GM13976 (cell line): ENCODE results near the gene CSNK1G2.

Experiments used
- DNase-seq: peaks from one replicate; pipeline ENCODE4 v3.0.0; 2012; ENCODE audit warnings: low spot score
- in situ Hi-C: fragments of 300-500 bp; cut with MboI; formaldehyde crosslinking; loops from one replicate; pipeline ENCODE4 v1.12.0; 2022; ENCODE audit warnings: low sequenced_read_pairs, mixed read lengths, inconsistent platforms; ENCODE audit not compliant: unreplicated experiment
- TF ChIP-seq, protein P1 (sequence below): IDR thresholded peaks from 2 replicates; pipeline ENCODE4 v1.5.1; 2012; ENCODE audit warnings: borderline replicate concordance, mild to moderate bottlenecking; ENCODE audit not compliant: insufficient read depth; ENCODE audit errors: extremely low read depth, missing control alignments, control extremely low read depth

The CSNK1G2 gene

DNA sequence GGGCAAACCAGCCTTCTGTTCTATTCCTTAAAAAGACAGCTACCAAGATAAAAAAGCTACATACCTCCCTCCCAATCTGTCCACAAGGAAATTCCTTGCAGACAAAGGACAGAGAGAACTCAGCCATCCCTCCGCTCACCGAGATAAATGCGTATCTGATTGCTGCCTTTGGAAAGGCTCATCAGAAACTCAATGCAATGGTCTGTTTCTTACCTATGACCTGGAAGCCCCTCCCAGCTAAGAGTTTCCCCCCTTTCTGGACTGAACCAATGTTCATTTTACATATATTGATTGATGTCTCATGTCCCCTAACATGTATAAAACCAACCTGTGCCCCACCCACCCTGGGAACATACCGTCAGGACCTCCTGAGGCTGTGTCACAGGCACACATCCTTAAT, 62.9 kb downstream of the CSNK1G2 start:
- TF ChIP-seq, protein P1, sequence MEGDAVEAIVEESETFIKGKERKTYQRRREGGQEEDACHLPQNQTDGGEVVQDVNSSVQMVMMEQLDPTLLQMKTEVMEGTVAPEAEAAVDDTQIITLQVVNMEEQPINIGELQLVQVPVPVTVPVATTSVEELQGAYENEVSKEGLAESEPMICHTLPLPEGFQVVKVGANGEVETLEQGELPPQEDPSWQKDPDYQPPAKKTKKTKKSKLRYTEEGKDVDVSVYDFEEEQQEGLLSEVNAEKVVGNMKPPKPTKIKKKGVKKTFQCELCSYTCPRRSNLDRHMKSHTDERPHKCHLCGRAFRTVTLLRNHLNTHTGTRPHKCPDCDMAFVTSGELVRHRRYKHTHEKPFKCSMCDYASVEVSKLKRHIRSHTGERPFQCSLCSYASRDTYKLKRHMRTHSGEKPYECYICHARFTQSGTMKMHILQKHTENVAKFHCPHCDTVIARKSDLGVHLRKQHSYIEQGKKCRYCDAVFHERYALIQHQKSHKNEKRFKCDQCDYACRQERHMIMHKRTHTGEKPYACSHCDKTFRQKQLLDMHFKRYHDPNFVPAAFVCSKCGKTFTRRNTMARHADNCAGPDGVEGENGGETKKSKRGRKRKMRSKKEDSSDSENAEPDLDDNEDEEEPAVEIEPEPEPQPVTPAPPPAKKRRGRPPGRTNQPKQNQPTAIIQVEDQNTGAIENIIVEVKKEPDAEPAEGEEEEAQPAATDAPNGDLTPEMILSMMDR: no peak
- no peak for DNase-seq
- in situ Hi-C loops: no loop called here

DNA sequence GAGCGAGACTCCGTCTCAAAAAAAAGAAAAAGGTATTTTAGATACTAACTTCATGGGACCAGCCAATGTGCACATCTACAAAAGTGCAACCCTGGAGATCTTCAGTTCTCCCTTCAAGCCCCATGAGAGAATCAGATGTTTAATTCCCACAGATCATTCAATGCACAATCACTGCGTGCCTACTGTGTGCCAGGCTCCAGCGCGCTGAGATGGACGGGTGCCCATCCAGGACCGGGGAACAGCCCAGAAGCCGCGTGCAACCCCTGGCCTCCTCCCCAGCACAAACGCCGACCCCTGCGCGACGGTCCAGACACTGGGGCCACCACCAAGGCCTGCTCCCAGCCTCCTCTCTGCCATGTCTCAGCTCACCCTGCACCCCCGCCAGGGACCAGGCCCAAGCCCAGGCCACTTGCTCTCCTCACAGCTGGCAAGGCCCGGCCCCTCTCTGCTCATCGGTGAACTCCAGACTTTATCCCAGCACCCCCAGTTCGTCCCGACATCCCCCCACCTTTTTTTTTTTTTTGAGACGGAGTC, 69.2 kb downstream of the CSNK1G2 start:
- no peak for DNase-seq
- TF ChIP-seq, protein P1: no peak
- in situ Hi-C loops: no loop called here

DNA sequence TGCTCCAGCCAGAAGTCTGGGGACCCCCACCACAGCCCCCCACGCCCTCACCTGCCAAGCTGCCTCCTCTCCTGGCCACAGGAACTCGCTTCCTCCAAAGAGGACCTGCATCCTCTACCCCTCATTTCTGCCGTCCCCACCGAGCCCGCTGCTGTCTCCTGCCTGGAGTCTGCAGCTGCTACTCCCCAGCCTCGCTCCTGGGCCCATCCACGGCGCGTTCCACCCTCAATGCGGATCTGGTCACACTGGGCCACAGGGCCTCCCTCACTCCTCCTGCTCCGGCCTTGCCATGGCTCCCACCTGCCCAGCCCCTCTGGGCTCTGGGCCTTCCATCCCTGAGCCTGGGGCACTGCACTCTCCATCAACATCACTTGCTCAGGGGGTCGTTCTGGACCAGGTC, 70.2 kb downstream of the CSNK1G2 start:
- DNase-seq: no peak
- TF ChIP-seq, protein P1: no peak
- in situ Hi-C loops: no loop called here

DNA sequence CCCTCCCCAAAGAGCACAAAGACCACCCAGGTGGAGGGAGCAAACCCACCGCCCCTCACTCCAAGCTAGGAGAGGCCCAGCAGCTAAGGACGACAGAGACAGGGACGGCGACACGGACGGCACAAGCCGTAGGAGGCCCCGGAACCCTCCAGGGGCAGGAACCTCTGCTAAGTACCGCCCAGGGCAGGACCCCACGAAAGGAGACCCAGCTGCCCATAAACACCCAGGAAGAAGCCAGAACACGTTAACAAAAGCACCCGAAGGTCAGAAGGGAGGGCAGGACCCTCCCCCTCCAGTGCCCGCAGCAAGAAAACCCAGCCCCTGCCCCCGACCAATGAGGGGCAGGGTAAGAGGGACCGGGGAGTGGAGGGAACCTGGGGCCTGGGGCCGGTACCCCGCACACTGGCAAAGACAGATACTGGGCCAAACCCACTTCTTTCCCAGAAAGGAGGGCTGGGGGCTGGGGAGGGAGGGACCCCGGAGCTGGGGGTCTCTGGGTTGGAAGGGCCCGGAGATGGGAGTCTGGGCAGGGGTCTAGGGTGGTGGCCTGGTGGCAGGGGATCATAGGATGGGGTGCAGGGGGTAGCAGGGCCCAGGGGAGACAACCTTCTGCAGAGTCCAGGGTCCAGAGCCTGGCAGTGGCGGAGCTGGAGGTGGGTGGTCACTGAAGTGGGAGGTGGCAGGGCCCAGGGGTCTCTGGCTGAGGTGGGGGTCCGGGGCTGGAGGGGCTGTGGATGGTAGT, 72.1 kb downstream of the CSNK1G2 start:
- DNase-seq: peak; percentile 30
- in situ Hi-C loops: no loop called here
- TF ChIP-seq, protein P1: no peak

DNA sequence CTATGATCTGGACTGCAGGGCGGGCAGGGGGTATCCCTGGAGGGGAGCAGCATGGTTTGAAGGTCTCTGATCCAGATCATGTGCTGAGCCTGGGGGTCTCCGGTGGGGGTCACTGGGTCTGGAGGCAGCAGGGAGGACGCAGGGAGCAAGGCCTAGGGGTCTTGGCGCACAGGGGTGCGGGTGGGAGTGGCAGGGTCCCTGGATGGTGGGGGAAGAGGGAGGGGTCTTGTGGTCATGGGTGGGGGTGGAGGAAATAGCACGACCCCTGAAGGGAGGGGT, 72.7 kb downstream of the CSNK1G2 start:
- TF ChIP-seq, protein P1: no peak
- in situ Hi-C loops: no loop called here
- no peak for DNase-seq

DNA sequence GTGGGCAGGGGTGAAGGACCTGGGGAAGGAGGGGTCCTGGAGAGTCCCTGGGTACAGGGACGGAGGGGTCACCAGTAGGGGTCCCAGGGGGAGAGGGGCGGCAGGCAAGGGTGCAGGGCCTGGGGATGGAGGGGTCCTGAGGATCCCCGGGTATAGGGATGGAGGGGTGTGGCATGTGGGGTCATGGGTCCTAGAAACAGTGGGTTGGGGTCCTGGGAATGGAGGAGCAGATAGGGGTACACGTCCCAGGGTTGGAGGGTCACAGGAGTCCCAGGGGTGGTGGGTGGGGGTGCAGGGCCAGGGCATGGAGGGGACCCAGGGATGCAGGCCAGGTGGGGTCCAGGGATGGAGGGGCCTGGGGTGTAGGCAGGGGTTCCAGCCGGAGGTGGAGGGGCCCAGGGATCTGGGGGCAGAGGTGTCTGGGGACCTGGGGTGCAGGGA, 73.2 kb downstream of the CSNK1G2 start:
- TF ChIP-seq, protein P1: no peak
- in situ Hi-C loops: no loop called here
- no peak for DNase-seq
